Activated CD8-positive, alpha-beta memory T cell treated with anti-CD3 and anti-CD28 coated beads for 24 hours (primary cell): ENCODE results near the gene LYPLA2.
"Not testable (repeated sequence)": the region's sequence is repeated elsewhere in the genome, so short reads cannot be mapped to it uniquely, and the experiment has no call there.

Experiments
- DNase-seq: peaks from one replicate; pipeline ENCODE4 v3.0.0-alpha.2; 2020

The LYPLA2 gene

DNA sequence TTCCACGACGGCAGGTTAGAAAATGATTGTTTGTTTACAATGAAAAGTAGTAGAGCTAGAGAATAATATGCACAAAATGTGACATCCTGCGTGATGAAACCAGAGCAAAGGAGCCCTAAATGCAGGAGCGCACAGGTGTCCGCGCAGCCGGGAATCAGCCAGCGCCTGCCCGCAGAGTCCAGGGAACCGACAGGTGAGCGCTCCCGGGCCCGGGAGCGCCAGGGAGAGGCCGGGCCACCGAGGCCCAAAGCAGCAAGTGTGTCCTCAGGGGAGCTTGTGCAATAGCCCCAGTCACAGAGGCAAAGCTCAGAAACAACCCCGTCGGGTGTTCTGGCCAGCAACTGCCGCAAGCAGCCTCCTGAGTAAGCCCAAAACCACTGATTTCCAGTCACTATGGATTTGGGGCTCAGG is 10.4 kb downstream of the LYPLA2 start:
- DNase-seq: no peak

DNA sequence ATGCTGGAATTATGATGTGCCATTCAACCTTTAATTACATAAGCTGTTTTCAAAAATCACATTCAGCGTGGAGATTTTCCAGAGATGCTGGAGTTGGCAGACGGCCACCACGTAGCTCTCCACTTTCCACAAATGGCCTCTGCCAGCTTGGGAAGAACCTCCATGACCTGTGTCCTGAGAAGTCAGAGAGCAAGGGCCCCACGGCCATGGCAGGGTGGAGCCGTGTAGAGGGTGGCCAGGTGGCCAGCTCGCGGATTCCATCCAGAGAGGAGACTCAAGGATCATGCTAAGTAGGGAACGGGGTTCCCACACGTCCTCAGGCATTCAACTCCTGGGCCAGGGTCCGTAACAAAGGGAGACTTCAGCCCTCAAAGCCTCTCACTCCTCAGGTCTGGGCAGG is 10.9 kb downstream of the LYPLA2 start:
- DNase-seq: no peak

DNA sequence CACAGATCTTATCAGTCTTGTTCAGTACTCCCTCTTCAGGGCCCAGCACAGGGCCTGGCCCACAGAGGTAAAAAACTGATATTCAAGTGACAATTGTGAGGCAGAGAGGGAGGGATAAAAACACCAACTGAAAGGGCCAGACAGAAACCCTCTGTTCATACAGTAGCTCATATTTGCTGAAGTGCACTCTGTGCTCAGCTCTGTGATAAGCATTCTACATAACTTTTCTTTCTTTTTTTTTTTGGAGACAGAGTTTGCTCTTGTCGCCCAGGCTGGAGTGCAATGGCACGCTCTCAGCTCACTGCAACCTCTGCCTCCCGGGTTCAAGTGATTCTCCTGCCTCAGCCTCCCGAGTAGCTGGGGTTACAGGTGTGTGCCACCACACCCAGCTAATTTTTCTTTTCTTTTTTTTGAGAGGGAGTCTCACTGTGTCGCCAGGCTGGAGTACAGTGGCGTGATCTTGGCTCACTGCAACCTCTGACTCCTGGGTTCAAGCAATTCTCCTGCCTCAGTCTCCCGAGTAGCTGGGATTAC is 11.9 kb downstream of the LYPLA2 start:
- not testable (repeated sequence) for DNase-seq

DNA sequence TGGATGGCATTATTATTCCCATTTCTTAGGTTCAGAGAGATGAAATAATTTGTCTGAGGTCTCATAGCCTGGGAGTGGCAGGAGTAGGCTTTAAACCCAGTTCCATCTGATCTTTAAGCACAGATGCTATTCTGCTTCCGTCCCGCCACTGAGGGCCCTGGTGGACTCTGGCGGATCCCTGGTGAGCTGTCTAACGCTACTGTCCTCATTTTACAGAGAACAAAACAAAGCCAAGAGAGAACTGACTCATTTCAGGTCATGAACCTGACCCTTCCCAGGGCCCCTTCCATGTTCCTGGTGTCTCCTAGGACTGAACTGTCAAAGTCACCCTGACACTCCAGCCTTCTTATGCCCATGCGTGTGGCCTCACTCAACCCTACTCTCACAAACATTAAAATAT is 12.7 kb downstream of the LYPLA2 start:
- no peak for DNase-seq

DNA sequence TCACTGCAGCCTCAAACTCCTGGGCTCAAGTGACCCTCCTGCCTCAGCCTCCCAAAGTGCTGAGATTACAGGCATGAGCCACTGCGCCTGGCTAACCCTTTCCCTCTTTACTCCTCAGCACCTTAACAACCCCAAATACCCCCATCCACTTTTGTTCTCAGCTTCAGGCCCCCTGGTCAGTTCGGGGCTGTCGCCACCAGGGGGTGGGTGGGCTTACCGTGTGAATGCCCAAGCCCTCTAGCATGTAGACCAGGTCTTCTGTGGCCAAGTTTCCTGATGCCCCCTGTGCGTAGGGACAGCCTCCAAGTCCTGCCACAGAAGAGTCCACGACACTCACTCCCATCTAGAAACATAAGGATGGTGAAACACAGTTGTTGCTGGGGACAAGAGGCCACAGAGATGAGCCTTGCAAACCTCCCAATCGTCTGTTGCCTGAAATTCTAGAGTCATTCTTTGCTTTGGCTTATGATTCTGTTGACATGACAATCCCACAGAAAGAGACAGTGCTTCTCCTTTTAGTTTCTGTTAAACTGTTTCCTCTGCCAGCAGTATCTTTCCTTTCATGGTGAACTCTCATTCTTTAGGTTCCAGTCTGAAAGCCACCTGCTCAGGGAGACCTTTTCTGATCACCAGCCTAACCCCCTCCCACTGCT is 13.4 kb downstream of the LYPLA2 start:
- no peak for DNase-seq

DNA sequence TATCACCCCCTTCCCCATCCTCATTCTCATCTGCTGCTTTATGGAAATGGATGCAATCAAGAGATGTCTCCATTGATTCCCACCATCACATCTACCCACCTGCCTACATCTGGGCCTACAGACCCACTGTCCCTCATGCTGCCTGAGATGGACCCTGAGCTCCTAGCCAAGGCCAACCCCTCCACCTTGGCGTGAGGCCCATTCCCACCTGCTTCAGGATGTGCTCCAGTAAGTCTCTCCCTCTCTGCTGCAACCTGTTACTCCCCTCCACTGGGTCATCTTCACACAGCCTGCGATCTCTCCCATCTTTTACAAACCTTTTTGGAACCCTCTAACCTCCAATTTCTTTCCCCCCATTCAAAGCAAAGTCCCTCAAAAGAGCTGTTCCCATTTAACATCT is 14.1 kb downstream of the LYPLA2 start:
- DNase-seq: no peak

DNA sequence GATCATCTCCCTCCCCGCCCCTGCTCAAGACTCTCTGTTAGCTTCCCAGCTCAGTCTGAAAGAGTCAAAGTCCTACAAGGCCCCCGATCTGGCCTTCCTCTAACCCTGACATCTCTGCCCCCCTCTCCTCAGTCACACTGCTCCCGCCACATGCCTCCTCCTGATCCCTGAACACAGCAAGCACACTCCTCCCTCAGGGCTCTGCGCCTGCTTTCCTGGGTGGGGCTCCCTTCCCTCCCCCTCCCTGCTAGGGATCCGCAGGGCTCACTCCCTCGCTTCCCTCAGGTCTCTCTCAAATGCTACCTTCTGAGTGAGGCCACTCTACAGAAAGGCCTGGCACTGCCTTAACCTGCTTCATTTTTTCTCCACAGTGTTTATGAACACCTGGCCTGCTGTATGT is 15.3 kb downstream of the LYPLA2 start:
- no peak for DNase-seq

DNA sequence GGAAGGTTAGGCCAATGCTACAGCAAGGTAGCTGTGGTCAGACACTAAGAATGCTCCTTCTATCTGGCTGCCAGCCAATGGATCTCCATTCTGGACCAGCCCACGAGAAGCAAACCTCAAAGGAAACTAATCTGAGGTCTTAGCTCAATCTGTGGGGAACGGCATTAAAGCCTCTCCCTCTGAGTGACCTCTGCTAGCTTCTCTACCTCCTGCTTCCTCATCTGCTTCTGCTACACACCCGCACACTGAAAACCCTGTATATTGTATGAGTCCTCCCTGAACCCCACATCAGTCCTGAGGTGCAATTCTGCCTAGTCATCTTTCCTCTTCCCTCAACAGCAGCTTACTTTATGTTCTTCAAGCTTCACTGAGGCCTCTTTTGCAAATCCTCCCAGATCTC is 16.5 kb downstream of the LYPLA2 start:
- no peak for DNase-seq

DNA sequence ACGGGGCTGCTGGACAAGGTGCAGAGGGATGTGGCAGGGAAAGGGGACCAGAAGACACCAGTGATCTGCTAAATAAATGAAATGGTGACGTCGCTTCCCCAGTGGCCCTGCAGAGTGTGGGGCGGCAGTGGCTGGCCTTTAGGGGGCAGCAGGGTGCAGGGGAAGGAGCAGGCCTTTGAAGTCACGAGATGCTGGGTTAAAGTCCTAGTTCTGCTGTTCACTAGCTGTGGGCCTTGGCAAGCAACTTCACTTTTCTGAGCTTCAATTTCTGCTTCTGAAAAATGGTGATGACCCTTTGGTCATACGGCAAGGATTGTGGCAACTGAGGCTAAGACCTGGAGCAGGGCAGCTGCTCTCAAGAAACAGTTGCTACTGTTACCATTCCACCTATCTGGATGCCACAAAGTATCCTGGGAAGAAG is 18.8 kb downstream of the LYPLA2 start:
- peak; percentile 89 for DNase-seq

DNA sequence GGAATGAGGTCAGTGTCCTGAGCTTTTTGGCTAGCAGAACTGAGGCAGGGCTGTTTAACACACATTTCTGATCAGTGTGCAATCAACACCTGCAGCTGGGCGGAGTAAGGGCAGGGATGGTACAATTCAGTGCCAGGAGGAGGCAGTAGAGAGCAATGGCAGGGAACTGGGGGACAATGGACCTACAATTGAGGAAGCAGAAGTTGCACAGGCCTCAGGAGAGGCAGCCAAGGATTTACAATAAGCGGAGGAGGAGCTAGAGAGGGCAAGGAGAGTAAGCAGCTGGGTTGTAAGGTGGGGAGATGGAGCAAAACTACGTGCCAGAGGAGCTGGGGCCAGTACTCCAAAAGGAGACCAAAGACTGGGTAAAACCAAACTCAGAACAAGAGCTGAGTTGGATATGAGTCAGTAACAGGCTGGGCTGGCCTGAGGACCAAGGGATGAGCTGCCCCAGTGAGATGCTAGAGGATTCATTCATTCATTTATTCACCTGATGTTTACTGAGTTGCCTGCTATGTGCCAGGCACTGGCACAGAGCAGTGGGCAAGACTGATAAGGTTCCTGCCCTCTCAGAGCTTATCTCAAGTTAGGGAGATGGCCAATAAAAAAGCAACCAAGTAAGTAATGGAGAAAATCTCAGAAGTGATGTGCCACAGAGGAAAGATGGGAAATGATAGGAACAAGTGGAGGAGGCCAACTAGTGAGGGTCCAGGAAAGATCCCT is 20.0 kb downstream of the LYPLA2 start:
- DNase-seq: peak; percentile 78

DNA sequence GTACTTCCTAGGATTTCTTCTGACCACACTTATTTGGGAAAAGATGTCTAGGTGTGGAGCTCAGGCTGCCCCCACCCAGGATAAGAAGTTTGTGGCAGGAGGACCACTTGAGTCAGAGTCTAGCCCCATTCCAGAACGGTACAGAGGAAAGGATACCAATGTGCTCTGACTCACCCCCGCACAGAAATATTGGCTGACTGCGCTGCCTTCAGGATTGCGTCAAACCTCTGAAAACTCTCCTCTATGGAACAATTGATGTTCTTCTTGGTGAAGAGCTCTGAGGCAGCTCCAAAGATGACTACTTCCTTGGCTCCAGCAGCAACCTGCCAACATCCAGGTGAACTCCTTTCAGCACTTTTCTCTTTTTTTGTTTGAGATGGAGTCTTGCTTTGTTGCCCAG is 23.1 kb downstream of the LYPLA2 start:
- DNase-seq: no peak

DNA sequence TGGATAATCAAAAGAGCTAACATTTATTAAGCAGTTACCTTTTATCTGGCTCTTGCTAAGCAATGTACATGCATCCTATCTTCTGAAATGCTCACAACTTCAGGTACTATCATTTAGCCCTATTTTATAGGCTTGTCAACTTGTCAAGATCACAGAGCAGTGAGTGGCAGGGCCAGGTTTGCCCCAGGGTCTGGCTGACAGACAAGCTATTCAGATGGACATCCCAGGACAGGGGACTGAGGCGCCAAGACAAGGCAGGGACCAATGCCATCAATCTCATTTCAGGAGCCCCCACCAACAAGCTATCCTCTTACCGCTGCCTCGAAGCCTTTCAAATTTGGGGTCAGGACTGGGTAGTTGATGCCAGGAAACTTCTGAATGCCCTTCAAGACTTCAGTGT is 25.4 kb downstream of the LYPLA2 start:
- no peak for DNase-seq

DNA sequence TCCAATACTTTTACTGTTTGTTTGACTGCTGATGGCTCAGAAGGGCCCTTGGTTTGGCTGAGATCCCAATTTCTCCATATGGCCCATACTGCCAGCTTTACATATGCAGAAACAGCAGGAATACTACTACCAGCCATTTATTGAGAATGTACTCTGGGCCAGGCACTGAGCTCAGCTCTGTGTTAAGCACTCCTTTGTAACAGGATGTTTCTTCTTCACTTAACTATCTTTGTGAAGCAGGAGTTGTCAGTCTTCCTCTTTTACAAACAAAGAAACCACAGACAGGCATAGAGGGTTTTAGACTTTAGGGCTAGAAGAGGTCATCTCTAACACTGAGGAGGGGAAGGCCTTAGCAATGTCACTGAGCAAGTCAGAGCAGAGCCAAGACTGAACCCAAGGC is 26.0 kb downstream of the LYPLA2 start:
- no peak for DNase-seq

DNA sequence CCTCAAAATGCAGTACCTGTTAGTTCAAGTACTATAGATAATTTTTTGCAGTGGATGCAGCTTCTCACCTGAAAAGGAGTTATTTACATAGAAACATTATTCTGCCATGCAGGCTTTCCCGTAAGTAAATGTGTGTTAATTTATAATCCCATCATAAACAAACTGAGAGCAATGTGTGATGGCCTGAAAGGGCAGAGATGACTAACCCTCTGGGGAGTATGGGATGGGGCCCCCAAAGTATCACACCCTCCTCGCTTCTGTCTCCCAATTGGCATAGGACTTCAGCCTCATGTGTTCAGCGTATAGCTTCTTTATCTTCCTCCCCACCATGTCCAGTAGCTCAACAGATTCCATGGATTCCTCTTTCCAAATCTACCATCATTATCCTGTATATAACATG is 26.7 kb downstream of the LYPLA2 start:
- no peak for DNase-seq

DNA sequence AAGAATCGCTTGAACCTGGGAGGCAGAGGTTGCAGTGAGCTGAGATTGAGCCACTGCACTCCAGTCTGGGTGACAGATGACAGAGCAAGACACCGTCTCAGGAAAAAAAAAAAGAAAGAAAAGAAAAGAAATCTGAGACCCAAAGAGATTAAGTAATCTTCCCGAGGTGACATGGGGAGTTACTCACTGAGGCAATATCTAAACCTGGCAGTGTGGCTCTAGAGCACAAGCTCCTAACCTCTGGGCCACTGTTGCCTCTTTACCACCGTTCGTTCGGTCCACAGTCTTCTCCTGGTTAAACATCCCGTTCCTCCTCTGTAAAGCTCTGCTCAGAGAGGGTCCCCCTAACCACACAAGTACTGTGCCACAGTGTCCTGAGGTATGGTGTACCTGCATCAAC is 32.8 kb downstream of the LYPLA2 start:
- no peak for DNase-seq

DNA sequence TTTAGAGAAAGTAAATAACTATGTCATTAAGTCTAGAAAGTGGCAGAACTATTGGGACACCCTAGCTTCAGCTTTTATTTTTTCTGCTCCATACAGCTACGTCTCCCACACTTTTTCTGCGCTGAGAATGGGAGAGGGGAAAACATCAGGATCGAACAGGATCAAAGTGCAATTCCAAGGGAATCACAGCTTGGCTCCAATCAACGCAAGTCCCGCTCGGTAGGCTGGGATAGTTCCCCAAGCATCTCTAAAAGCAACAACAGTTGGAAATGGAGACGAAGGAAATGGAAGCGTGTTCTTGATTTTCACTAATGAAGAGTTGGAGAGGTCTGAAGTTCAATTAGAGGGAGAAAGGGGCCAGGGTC is 33.7 kb downstream of the LYPLA2 start:
- no peak for DNase-seq

DNA sequence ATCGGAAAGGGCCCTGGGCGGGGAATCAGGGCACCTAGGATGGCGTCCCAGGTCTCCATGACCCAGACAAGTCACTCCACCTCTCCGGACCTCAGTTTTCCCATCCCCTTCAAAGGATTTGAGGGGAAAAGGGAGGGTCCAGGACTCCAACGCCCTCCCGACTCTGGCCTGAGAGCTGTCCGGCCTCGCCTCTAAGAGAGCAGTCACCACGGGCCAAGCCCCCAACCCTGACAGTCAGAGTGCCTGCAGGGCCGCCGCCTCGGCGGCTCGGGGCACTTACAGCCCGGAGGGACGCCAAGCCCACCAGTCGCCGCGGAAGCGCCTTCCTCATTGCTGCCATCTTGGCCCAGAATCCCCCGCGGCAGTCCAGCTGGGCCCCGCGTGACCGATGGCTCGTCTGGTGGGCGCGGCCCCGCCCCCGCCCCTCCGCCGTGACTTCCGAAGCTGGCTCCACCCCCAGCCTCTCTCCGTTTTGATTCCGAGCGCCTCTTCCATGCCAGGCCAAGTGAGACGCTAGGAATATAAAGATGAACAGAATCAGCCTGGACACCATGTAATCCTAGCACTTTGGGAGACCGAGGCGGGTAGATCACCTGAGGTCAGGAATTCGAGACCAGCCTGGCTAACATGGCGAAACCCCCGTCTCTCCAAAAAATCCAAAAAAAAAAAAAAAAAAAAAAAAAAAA is 34.3 kb downstream of the LYPLA2 start, which contains the start of gene HMGCL:
HMGCL (minus strand) TSS at position 354 of the 686 bp plus-strand sequence; CDS start at position 340, 14 bp downstream.
- peak; percentile 94 for DNase-seq

DNA sequence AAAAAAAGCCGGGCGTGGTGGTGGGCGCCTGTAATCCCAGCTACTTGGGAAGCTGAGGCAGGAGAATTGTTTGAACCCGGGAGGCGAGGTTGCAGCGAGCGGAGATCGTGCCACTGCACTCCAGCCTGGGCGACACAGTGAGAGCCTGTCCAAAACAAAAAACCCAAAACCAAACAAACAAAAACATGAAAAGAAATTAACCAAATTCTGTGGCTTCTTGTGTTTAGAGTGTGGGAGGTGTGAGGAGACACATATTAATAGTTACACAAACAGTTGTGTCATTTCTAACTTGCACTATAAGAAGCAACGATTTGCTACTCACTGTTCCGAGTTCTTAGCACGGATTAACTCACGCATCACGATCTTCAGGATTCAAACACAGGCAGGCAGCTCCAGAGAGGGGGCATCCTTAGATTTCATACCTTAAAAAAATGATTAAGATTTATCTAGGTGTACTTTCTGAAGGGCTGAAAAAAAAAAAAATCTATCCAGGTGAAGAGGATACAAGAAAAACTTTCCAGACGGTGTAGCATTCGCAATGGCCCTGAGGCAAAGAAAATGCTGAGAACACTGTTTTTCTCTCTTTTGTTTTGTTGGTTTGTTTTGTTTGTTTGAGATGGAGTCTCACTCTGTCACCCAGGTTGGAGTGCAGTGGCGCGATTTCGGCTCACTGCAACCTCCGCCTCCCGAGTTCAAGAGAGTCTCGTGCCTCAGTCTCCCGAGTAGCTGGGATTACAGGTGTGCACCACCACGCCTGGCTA is 35.0 kb downstream of the LYPLA2 start:
- no peak for DNase-seq

DNA sequence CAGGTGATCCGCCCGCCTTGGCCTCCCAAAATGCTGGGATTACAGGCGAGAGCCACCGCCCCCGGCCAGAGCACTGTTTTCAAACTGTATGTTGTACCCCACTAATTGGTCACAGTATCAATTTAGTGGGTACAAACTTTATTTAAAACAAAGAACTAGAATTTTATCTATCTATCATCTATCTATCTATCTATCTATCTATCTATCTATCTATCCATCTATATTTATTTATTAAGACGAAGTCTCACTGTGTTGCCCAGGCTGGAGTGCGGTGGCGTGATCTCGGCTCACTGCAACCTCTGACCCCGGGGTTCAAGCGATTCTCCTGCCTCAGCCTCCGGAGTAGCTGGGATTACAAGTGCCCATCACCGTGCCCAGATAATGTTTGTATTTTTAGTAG is 35.6 kb downstream of the LYPLA2 start:
- not testable (repeated sequence) for DNase-seq

DNA sequence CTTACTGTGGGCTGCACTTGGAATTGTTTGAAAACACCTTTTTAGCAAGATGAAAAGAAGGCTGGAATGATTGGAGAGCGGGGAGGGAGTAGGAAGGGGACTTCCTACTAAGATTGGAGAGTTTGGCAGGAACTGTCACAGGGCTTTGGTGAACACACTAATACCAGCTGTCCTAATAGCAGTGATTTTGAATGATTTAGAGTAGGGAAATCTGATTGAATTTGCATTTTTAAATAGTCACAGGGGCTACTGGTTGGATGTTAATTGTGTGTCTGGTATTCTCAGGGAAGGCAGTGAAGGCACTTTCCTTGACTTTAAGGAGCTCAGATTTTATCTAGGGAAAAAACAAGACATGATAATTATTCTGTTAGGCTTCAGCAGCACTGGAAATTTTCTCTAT is 36.8 kb downstream of the LYPLA2 start:
- no peak for DNase-seq

DNA sequence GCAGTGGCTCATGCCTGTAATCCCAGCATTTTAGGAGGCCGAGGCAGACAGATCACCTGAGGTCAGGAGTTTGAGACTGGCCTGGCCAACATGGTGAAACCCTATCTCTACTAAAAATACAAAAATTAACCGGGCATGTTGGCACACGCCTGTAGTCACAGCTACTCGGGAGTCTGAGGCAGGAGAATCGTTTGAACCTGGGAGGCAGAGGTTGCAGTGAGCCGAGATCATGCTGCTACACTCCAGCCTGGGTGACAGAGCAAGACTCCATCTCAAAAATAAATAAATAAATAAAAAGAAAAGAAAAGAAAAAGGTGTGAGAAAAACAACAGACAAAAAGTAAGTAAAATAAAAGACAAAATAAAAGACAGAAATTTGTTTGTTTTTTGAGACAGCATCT is 43.2 kb downstream of the LYPLA2 start:
- not testable (repeated sequence) for DNase-seq

DNA sequence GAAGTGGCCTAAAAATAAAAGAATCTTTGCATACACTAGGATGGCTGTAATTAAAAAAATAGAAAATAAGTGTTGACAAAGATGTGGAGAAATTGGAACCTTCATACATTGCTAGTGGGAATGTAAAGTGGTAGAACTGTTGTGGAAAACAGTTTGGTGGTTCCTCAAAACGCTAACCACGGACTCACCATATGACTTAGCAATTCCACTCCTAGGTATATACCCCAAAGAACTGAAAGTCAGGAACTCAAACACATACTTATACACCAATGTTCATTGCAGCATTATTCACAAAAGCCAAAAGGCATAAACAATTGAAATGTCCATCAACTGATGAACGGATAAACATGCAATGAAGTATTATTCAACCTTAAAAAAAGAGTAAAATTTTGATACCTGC is 45.1 kb downstream of the LYPLA2 start:
- DNase-seq: no peak

DNA sequence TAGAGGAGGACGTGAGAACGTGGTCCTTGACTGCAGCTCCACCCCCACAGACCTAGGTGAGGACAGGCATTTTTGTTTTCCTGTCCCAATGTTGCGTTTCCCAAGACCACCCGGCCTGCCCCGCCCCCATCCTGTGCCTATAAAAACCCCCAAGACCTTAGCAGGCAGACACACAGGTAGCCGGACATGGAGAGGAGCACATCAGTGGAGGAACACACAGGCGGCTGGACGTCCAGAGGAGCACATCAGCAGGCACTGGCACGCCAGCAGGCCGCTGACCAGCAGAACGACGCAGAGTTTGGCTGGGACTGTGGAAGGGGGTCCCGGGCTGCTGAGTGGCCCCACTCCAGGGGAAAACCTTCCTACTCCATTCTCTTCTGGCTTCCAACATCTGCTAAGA is 47.0 kb downstream of the LYPLA2 start:
- peak; percentile 57 for DNase-seq
